ENCODE measurements around the gene PHF21B. TPM values are rescaled to one million over a fixed set of nuclear protein-coding genes. Genes with fewer than 3 reads are reported as not detected.

Gene PHF21B
- total and polyA plus RNA-seq, 2 donors (not counting 3 experiments of a cell fraction or from before 2014, with no cell fraction given), result not detected

DNA sequence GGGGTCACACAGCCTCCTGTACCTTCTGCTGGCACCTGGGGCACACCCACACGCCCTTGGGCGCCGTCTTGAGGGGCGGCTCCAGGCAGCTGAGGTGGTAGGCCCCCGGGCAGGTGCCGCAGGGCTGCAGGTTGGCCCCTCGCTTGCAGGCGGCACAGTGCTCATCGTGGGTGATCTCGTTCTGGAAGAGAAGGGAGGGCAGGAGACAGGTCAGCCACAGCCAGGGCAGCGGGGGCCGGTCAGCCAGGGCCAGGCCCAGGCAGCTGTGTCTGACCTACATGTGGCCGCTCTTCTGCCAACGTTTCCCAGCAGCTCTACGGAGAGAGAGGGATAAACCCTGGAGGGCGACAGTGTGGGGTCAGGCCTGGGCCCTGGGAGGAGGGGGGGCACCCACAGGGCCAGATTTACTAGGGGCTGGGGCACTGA is 121.9 kb downstream of the PHF21B start:
- TF ChIP-seq MYC (IDR thresholded peaks at IDR 0.05; ENCODE audit: low read depth, low read length) (no peak), EZH2 (IDR thresholded peaks at IDR 0.05; ENCODE audit: borderline replicate concordance, low read depth, low read length, severe bottlenecking) (no peak), JUN (IDR thresholded peaks at IDR 0.05; ENCODE audit: borderline replicate concordance, insufficient read depth, insufficient read length, low read depth) (no peak), GATA2 (IDR thresholded peaks at IDR 0.05; ENCODE audit: insufficient read depth, insufficient read length, low read depth, low read length) (no peak), FOS (IDR thresholded peaks at IDR 0.05; ENCODE audit: borderline replicate concordance, insufficient read depth, low read length) (no peak), POLR2AphosphoS5 (IDR thresholded peaks at IDR 0.05; ENCODE audit: insufficient read depth, low read depth, low read length) (no peak), POLR2A (IDR thresholded peaks at IDR 0.05; ENCODE audit: low read depth, low read length) (no peak)
- TF ChIP-seq, protein P1, sequence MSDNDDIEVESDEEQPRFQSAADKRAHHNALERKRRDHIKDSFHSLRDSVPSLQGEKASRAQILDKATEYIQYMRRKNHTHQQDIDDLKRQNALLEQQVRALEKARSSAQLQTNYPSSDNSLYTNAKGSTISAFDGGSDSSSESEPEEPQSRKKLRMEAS (IDR thresholded peaks at IDR 0.05; ENCODE audit: insufficient read depth, insufficient read length), result no peak
- TF ChIP-seq, protein P2, sequence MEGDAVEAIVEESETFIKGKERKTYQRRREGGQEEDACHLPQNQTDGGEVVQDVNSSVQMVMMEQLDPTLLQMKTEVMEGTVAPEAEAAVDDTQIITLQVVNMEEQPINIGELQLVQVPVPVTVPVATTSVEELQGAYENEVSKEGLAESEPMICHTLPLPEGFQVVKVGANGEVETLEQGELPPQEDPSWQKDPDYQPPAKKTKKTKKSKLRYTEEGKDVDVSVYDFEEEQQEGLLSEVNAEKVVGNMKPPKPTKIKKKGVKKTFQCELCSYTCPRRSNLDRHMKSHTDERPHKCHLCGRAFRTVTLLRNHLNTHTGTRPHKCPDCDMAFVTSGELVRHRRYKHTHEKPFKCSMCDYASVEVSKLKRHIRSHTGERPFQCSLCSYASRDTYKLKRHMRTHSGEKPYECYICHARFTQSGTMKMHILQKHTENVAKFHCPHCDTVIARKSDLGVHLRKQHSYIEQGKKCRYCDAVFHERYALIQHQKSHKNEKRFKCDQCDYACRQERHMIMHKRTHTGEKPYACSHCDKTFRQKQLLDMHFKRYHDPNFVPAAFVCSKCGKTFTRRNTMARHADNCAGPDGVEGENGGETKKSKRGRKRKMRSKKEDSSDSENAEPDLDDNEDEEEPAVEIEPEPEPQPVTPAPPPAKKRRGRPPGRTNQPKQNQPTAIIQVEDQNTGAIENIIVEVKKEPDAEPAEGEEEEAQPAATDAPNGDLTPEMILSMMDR (IDR thresholded peaks at IDR 0.05; ENCODE audit: extremely low read depth in 1 of 2, insufficient read depth in 1 of 2, low read depth in 1 of 2, low read length in 2 of 2), result no peak
- intact Hi-C loops (cut with micrococcal nuclease) (no loop called here), dilution Hi-C loops (cut with MboI; ENCODE audit: extremely low pct_ligation_motif_present, low sequenced_read_pairs) (no loop called here)
- no peak overlapping the region for H3K27ac ChIP-seq (ENCODE audit: insufficient read depth, low read depth, low read length)
- H3K79me2 ChIP-seq (ENCODE audit: control insufficient read depth, insufficient read depth, low read length), result no peaks in the 10 kb centered on the region
- no peak for FAIRE-seq
- H2AFZ ChIP-seq (ENCODE audit: low read depth, low read length), result no peak overlapping the region
- no peaks in the 10 kb centered on the region for H3K9me1 ChIP-seq (replicated peaks; ENCODE audit: control insufficient read depth, extremely low read depth, insufficient read depth, low read length)
- no peaks in the 10 kb centered on the region for H3K36me3 ChIP-seq (ENCODE audit: control insufficient read depth in 2 of 2, extremely low read depth in 1 of 2, insufficient read depth in 2 of 2, low read length in 2 of 2)
- BruUV-seq (replicated peaks), result no TSS peak
- H3K9me3 ChIP-seq (replicated peaks; ENCODE audit: control insufficient read depth, insufficient read depth, low read length), result peaks cover 3% of the 10 kb centered on the region
- DNase-seq (ENCODE audit: low read depth, low spot score), result no peak
- no peaks in the 10 kb centered on the region for H3K4me1 ChIP-seq (ENCODE audit: control insufficient read depth, extremely low read depth, insufficient read depth, low read length)
- CTCF ChIA-PET, result no interaction called here
- POLR2A ChIA-PET, result no interaction called here
- no peaks in the 10 kb centered on the region for H3K27me3 ChIP-seq (ENCODE audit: control insufficient read depth in 2 of 2, insufficient read depth in 2 of 2, low read length in 2 of 2)
- no peak overlapping the region for H3K4me3 ChIP-seq (replicated peaks in 1 of 3; ENCODE audit: insufficient read depth in 1 of 3, low read depth in 1 of 3, low read length in 3 of 3)
- H3K4me2 ChIP-seq (ENCODE audit: insufficient read depth, low read length), result no peak overlapping the region
- no peaks in the 10 kb centered on the region for H4K20me1 ChIP-seq (replicated peaks; ENCODE audit: control insufficient read depth, extremely low read depth, insufficient read depth, low read length)
- no peak overlapping the region for H3K9ac ChIP-seq (replicated peaks; ENCODE audit: extremely low read depth, insufficient read depth, low read length)
